HG03196 (cell line): Measurements from ENCODE around the gene SORCS2.

Experiments
- ATAC-seq: cut with Tn5 transposase; IDR thresholded peaks from one replicate; pipeline ENCODE4 v1.9.1; 2021; ENCODE audit not compliant: unreplicated experiment

Gene SORCS2

DNA sequence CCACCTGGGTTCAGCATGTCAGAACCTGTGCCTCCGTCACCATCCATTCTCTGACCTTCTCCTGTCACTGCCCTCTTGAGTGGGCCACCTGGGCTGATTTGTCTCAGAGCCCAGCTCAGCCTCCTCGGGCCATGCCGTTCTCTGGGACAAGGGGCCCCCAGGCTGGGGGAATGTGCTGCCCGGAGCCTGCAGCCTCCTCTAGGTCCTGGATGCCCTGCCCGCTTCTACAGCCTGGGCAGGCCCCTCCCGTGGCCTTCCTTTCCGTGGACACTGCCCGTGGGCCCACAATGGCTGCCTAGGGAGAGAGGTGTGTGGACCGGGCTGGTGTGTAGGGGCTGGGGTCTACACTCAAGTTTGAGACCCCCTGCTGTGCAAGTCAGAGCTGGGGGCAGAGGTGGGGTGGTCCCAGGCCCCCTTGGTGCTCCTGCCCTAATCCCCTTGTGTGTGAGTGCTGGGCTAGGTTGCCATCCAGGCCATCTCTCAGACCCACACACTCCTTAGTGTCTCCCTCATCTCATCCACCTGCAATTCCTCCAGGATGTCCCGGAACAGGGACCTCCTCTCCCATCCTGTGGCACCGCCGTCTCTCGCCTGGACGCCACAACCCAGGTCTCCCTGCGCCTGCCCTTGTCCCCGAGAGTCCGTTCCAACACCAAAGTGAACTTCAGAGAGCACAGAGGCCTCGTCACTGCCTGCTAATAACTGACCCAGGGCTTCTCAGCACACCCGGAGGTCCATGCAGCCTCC, 230.0 kb downstream of the SORCS2 start:
- ATAC-seq = no peak

- ATAC-seq = no peak
Observed at GRCh38 chr4:7422898-7423180, 230.5 kb downstream of the SORCS2 start.

- ATAC-seq = no peak
Observed at GRCh38 chr4:7423391-7423790, 231.1 kb downstream of the SORCS2 start.

DNA sequence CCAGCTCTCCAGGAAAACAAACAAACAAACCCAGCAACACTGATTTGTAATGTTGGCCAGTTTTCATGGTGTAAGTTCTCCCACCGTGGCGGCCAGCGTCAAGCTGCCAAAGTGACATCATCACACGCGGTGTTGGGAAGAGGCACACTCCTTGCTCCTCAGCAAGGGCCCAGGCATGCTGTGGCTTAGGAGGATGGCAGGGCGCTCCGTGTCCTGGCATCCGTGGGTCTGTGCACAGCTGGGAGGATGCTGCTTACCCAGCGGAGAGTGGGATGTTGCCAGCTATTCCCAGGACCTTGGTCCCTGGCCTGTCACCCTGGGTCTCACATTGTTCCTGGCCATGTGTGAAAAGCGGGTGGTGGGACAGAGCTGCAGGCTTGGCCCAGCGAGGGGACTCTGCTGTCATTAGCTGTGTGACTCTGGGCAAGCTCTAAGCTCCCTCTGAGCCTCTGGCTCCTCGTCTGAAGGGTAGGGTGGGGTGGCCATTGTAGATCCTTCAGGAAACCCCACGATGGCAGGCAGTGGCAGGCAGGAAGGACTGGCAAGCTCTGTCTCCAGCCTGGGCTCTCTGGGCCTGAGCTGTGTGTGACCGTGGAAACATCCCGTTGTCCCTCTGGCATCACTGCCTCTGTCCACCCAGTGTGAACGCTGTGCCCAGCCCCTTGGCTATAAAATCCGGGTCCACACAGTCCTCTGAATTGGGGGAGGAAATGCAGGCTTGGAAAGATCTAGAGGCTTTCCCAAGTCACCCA, 231.6 kb downstream of the SORCS2 start:
- ATAC-seq = no peak

GRCh38 chr4:7424553-7425111, 232.3 kb downstream of the SORCS2 start:
- no peak for ATAC-seq

GRCh38 chr4:7425124-7425523, 232.8 kb downstream of the SORCS2 start:
- no peak for ATAC-seq

DNA sequence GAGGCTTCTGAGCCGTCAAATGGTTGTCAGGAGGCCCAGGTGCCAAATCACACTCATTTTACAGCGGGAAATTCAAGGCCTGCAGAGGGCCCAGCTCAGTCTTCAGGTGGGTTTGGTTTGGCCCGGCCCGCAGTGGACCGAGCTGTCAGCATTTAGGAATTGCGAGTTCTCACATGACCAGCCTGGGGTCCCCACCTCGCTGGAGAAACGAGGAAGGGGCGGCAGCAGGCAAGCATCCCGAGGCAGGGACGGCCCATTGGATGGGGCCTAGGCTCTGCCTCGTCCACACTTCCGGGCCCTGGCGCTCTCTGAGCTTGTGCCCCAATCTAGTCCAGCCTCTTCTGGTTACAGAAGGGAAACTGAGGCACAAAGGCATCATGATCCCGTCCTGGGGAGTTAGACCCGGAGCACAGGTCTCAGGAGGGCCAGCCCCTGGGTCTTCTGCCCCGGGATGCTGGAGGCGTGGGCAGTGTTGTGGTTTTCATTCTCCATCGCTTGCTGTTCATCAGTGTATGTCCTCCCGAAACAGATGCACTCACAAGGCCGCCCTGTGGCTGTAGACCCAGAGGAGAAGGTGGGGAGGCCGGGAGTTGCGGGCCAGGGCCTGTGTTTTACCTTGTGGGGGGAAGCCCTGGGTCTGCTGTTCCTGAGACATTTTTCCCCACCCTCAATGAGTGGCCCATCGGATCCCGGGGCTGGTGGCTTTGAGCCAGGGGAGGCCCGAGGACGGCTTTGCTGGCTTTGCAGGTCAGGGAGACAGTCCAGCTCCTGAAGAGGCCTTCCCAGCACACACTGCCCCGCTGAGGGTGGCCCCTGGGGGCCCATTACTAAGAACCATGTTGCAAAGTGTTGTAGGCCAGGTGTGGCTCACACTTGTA, 233.5 kb downstream of the SORCS2 start:
- no peak for ATAC-seq

DNA sequence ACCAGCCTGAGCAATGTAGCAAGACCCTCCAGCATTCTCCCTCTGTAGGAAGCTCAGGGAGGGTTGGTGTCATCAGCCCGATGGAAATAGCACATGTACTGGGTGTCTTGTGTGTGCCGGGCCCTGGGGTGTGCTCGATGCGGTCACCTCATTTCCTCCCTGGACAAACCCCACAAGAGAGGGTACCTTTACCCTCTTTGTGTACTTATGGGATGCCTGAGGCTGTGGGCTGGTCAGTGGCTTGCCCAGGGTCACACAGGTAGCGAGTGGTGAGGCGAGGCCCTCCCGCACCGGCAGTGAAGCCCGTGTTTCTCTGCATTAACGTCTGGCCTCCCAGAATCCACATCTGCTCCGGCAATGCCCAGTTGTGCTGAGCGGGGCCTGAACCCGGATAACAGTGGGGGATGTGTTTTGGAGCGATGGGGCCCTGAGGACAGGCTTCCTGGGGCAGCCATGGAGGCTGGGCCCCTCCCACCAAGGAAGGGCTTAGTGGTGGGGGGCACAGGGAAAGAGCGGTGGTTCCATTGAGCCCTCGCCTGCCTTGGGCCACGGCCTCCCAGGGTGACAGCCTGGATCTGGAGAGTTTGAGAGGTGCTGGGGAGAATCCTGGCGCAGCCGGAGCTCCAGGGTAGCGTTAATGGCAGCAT, 234.3 kb downstream of the SORCS2 start:
- no peak for ATAC-seq

DNA sequence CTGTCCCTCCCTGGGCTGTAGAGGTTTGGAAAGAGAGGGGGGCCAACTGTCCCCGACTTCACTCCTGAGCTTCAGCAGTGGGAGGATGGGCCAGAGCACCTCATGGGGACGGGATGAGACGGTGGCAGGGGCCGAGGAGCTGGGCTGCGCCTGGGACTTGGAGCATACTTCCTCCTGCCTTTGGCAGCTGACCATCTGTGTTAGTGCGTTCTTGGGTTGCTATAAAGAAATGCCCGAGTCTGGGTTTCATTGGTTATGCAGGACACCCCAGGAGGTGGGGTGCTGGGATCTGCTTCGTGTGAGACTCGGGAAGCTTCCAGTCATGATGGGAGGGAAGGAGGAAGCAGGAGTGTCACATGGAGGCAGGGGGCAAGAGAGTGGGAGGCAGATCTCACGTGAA, 235.0 kb downstream of the SORCS2 start:
- ATAC-seq = no peak

DNA sequence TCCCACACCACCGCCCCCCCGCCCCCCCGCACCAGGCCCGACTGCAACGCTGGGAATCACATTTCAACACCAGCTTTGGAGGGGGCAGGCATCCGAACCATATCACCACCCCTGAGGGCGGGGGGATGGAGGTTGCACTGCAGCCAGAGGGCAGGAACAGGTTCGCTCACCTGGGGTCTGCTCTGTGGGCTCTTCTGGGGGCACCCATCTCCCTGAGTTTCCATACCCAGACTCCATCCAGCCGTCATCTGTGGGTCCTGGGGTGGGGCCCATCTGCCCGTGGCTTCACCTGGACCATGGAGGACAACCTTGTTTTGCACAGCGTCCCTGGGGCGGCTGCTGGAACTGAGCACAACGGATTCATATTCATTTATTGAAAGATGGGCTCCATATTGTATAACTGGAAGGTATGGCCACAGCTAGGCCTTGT, 235.5 kb downstream of the SORCS2 start:
- no peak for ATAC-seq

DNA sequence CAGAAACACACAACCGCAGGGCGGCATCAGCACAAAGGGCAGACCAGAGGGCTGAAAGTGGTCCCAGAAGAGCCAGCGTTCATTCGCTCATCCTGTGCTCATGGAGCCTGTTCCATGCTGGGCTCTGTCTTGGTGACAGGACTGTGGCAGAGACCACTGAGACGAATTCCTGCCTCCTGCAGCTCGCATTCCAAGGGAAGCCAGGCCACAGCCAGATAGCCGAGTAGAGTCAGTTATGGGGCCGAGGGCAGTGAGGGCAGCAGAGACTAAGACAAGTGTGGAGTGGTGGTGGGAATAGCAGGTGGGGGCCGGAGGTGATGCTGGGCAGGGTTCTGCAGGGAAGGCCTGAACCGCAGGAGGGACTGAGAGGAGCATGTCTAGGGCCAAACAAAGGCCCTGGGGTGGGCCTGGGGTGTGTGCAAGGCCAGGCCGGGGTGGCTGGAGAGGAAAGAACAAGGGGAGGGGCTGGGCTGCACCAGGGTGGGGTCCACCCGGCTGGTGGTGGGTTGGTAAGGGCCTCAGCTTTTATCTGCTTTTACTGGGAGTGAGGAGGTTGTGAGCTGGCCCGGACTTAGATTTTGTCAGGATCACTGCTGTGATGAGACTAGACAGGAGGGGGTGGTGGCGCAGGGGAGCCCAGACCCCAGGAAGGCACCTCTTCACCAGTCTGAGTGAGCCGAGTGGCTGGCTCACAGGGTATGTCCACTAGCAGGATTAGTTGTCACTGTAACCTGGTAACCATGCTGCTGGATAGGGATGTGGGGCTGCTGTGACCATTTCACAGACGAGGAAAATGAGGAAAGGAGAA, 236.1 kb downstream of the SORCS2 start:
- no peak for ATAC-seq

GRCh38 chr4:7429069-7429416, 236.7 kb downstream of the SORCS2 start:
- ATAC-seq = no peak

GRCh38 chr4:7429601-7430078, 237.3 kb downstream of the SORCS2 start:
- no peak for ATAC-seq

GRCh38 chr4:7430368-7430964, 238.1 kb downstream of the SORCS2 start:
- no peak for ATAC-seq

- no peak for ATAC-seq
Observed at GRCh38 chr4:7430965-7431695, 238.8 kb downstream of the SORCS2 start.

GRCh38 chr4:7431696-7432530, 239.6 kb downstream of the SORCS2 start:
- ATAC-seq = no peak

GRCh38 chr4:7432531-7433375, 240.4 kb downstream of the SORCS2 start:
- no peak for ATAC-seq
